Heart left ventricle (tissue), 13 donors: ENCODE measurements around the gene PIK3C2G.

Source experiments
- CTCF ChIP-seq, 12 donors: fragments of 200-600 bp; sonication (generic) in 4 of 12; IDR thresholded peaks; one replicate each; pipeline versions ENCODE4 v1.5.0 to v1.8.0; 2018 to 2022; ENCODE audit warnings: antibody characterized with exemption in 12 of 12, mild to moderate bottlenecking in 5 of 12
- POLR2A ChIP-seq, 2 donors: fragments of 450-650 bp; IDR thresholded peaks; one replicate each; pipeline ENCODE4 v1.6.1; 2017; ENCODE audit warnings: antibody characterized with exemption in 2 of 2, mild to moderate bottlenecking in 2 of 2, moderate library complexity in 2 of 2
- donor health status: ischemic (EF 13 %, LVEDD 7.1; RV severe dilation, severe dysfunction).
- donor health status: DM: no; HTN: yes; CAD: no.
- donor health status: DM: no; HTN: no; CAD: no.
- donor health status: ischemic (EF 25% LVEDD 6.9; RV normal size, moderate dysfunction).
- donor health status: ischemic (EF 25% LVEDD 5.7; RV mildly dilated, moderate dysfunction).
- donor health status: ischemic (EF 35%, LVEDD 5.7; RV mildly dilated, moderate dysfunction).
- donor health status: nonischemic (EF 11% LVEDD 7.7; RV severe dilation, severe dysfunction).
- donor health status: DM: yes; HTN: yes; CAD: no.
- donor health status: PGD.
- donor health status: ischemic (EF 29% LVEDD 5.4; RV normal size, mild dysfunction).
- donor health status: nonischemic (EF 23%, LVEDD 6.1; RV moderate dilation, normal function).

- TF ChIP-seq CTCF (IDR thresholded peaks at IDR 0.05) (no peak), POLR2A (IDR thresholded peaks at IDR 0.05) (no peak)
These were observed 394.0 kb downstream of the PIK3C2G start for GRCh38 chr12:18655351-18655750.
